HepG2 (cell line): ENCODE data around the gene ARFIP1. TPM values are rescaled to one million over a fixed set of nuclear protein-coding genes. Genes with fewer than 3 reads are reported as not detected.

Source experiments
- ATAC-seq: fragments of 200-7000 bp; cut with Tn5 transposase; 3 replicates; pipeline ENCODE4 v1.9.1; 2020; ENCODE audit warnings: mild to moderate bottlenecking, moderate library complexity
- BruUV-seq: library from RNA; stranded (reverse); fragments of 400-500 nt; replicated peaks from 2 replicates; lab custom pipeline; 2021; lab: Mats Ljungman, UMichigan
- CTCF ChIA-PET: fragments of 300-600 bp; formaldehyde crosslinking; extraction: SDS; loops from one replicate; lab custom pipeline; 2021; ENCODE audit warnings: low total read pairs, inconsistent platforms, low intra/inter-chr PET ratio; lab: Yijun Ruan, JAX
- POLR2A ChIA-PET: fragments of 350-600 bp; sonication (Branson Sonifier 250); formaldehyde crosslinking; loops from one replicate; lab custom pipeline; 2020; ENCODE audit warnings: antibody characterized with exemption, inconsistent platforms; lab: Yijun Ruan, JAX
- DNase-seq: peaks from one replicate; pipeline ENCODE4 v3.0.0-alpha.2; 2015; ENCODE audit warnings: low spot score
- FAIRE-seq: peaks from 3 replicates; lab custom pipeline; 2011; peaks lifted over from hg19 to GRCh38; lab: Jason Lieb, UNC
- H2AFZ ChIP-seq: one replicate; pipeline ENCODE4 v1.6.1; 2011; ENCODE audit warnings: low read length, inconsistent platforms
- H3K27ac ChIP-seq: fragments of 300-600 bp; 3 replicates; pipeline ENCODE4 v1.8.0; 2011; ENCODE audit warnings: mixed run types, mild to moderate bottlenecking, mixed read lengths, low read length, inconsistent platforms; ENCODE audit not compliant: insufficient read depth; ENCODE audit errors: extremely low read length
- H3K27me3 ChIP-seq, 2 experiments: fragments of 200-600 bp in 1 of 2; 2 replicates in 1 of 2; 3 replicates in 1 of 2; pipeline versions ENCODE4 v1.6.0 to v1.8.0; 2011; ENCODE audit warnings: low read length in 2 of 2, mild to moderate bottlenecking in 2 of 2, moderate library complexity in 2 of 2, inconsistent platforms in 1 of 2; ENCODE audit not compliant: insufficient read depth in 2 of 2, control insufficient read depth in 1 of 2
- H3K36me3 ChIP-seq, 2 experiments: fragments of 200-600 bp in 1 of 2; replicated peaks in 1 of 2; 2 replicates in 1 of 2; 3 replicates in 1 of 2; pipeline versions ENCODE4 v1.5.1 to v1.8.0; 2011; ENCODE audit warnings: low read length in 2 of 2, inconsistent platforms in 1 of 2; ENCODE audit not compliant: insufficient read depth in 2 of 2, control insufficient read depth in 1 of 2
- H3K4me1 ChIP-seq: 2 replicates; pipeline ENCODE4 v1.5.1; 2012; ENCODE audit warnings: low read length, inconsistent platforms; ENCODE audit not compliant: insufficient read depth
- H3K4me2 ChIP-seq: 2 replicates; pipeline ENCODE4 v1.6.0; 2011; ENCODE audit warnings: low read depth, low read length, inconsistent platforms
- H3K4me3 ChIP-seq, 3 experiments: fragments of 200-600 bp in 1 of 3; sonication (generic), shearing (Covaris generic) in 1 of 3; replicated peaks in 1 of 3; 2 replicates each; pipeline ENCODE4 v1.5.1; 2011 to 2016; ENCODE audit warnings: low read length in 3 of 3, inconsistent platforms in 2 of 3, low read depth in 2 of 3, mild to moderate bottlenecking in 2 of 3, control low read depth in 1 of 3, mixed read lengths in 1 of 3; ENCODE audit not compliant: insufficient read depth in 1 of 3
- H3K79me2 ChIP-seq: one replicate; pipeline ENCODE4 v1.6.1; 2011; ENCODE audit warnings: low read length, inconsistent platforms; ENCODE audit not compliant: insufficient read depth
- H3K9ac ChIP-seq: 2 replicates; pipeline ENCODE4 v1.6.0; 2011; ENCODE audit warnings: mild to moderate bottlenecking, low read depth, low read length, inconsistent platforms; ENCODE audit not compliant: insufficient read depth
- H3K9me3 ChIP-seq: 2 replicates; pipeline ENCODE4 v1.5.1; 2012; ENCODE audit warnings: mild to moderate bottlenecking, low read length
- H4K20me1 ChIP-seq: 2 replicates; pipeline ENCODE4 v1.6.0; 2011; ENCODE audit warnings: inconsistent platforms, mild to moderate bottlenecking, low read length, moderate library complexity; ENCODE audit not compliant: insufficient read depth
- GPN1 ChIP-seq: sonication (generic); formaldehyde crosslinking; IDR thresholded peaks from 2 replicates; pipeline ENCODE4 v1.5.1; 2020; ENCODE audit warnings: missing genetic modification reagents, borderline replicate concordance
- HINFP ChIP-seq: sonication (generic); formaldehyde crosslinking; IDR thresholded peaks from 2 replicates; pipeline ENCODE4 v1.4.0; 2020; ENCODE audit warnings: low read depth, mild to moderate bottlenecking, missing genetic modification reagents
- LRRFIP1 ChIP-seq: sonication (generic); formaldehyde crosslinking; conservative IDR thresholded peaks from 2 replicates; pipeline ENCODE4 v1.4.0; 2020; ENCODE audit warnings: missing genetic modification reagents
- MED13 ChIP-seq: sonication (generic); formaldehyde crosslinking; IDR thresholded peaks from 2 replicates; pipeline ENCODE4 v1.5.0; 2020; ENCODE audit warnings: missing genetic modification reagents
- MLXIP ChIP-seq: sonication (generic); formaldehyde crosslinking; IDR thresholded peaks from 2 replicates; pipeline ENCODE4 v1.9.0; 2021; ENCODE audit warnings: missing genetic modification reagents, borderline replicate concordance
- MYPOP ChIP-seq: sonication (generic); formaldehyde crosslinking; IDR thresholded peaks from 2 replicates; pipeline ENCODE4 v1.8.1; 2023; ENCODE audit warnings: mild to moderate bottlenecking, moderate library complexity, missing genetic modification reagents
- SCMH1 ChIP-seq: sonication (generic); formaldehyde crosslinking; IDR thresholded peaks from 2 replicates; pipeline ENCODE4 v1.9.0; 2021; ENCODE audit warnings: missing genetic modification reagents, mild to moderate bottlenecking, borderline replicate concordance
- ZFAT ChIP-seq: sonication (generic); formaldehyde crosslinking; conservative IDR thresholded peaks from 2 replicates; pipeline ENCODE4 v1.8.1; 2023; ENCODE audit warnings: missing genetic modification reagents, inconsistent platforms
- ZNF367 ChIP-seq: sonication (generic); formaldehyde crosslinking; IDR thresholded peaks from 2 replicates; pipeline ENCODE4 v1.4.0; 2020; ENCODE audit warnings: missing genetic modification reagents, borderline replicate concordance
- ZNF441 ChIP-seq: sonication (generic); formaldehyde crosslinking; IDR thresholded peaks from 2 replicates; pipeline ENCODE4 v1.7.0; 2021; ENCODE audit warnings: missing genetic modification reagents, borderline replicate concordance
- ZNF572 ChIP-seq: sonication (generic); formaldehyde crosslinking; IDR thresholded peaks from 2 replicates; pipeline ENCODE4 v1.5.1; 2020; ENCODE audit warnings: mild to moderate bottlenecking, missing genetic modification reagents
- ZNF605 ChIP-seq: sonication (generic); formaldehyde crosslinking; IDR thresholded peaks from 2 replicates; pipeline ENCODE4 v1.8.0; 2022; ENCODE audit warnings: mild to moderate bottlenecking, missing genetic modification reagents
- WGBS: methylation state at CpG from one replicate; pipeline ENCODE4 v1.1.6; 2017; ENCODE audit warnings: low lambda C conversion rate; 5-methylcytosine and 5-hydroxymethylcytosine counted together
- in situ Hi-C: cut with HindIII; loops from 2 replicates; pipeline ENCODE4 v1.10.0; 2017; ENCODE audit warnings: low pct_unique_long_range_greater_than_20kb; ENCODE audit not compliant: extremely low pct_ligation_motif_present
- intact Hi-C: fragments of 100-400 bp; cut with micrococcal nuclease; formaldehyde crosslinking; loops from one replicate; pipeline ENCODE4 v1.10.0; 2022; ENCODE audit not compliant: unreplicated experiment
- polyA plus RNA-seq, 8 experiments: library from polyadenylated mRNA; depleted of rRNA in 3 of 8; stranded (reverse) in 7 of 8; unstranded in 1 of 8; fragments of >200 nt; fragmentation: Illumina TruSeq in 4 of 8; extraction: Trizol in 4 of 8; gene quantifications; 2 replicates each; pipeline versions ENCODE4 v1.2.1 to v1.2.3, GENCODE V29; 2011 to 2016; ENCODE audit warnings: low read depth in 4 of 8, missing spikeins in 1 of 8, mixed read lengths in 1 of 8; ENCODE audit not compliant: insufficient read depth in 1 of 8
- total RNA-seq, 5 experiments: library from RNA; depleted of rRNA; stranded (reverse); fragments of >200 nt; fragmentation: Illumina TruSeq; extraction: Trizol; gene quantifications; 2 replicates each; pipeline ENCODE4 v1.2.3, GENCODE V29; 2016; ENCODE audit warnings: low read depth in 1 of 5
- TF ChIP-seq, protein P1 (sequence below): sonication (generic); formaldehyde crosslinking; IDR thresholded peaks from 2 replicates; pipeline ENCODE4 v1.4.0; 2020; ENCODE audit warnings: missing genetic modification reagents

ARFIP1 gene
- total and polyA plus RNA-seq, 2 of the 13 experiments (the other 11 are each of a cell fraction or from before 2014, with no cell fraction given) = 9.9 to 27.7 TPM

GRCh38 chr4:152887981-152888380, 108.2 kb downstream of the ARFIP1 start:
- no peaks in the 10 kb centered on the region for H3K79me2 ChIP-seq
- ATAC-seq (no peak), FAIRE-seq (no peak), DNase-seq (no peak)
- over 99% methylated on average over 6 of the region's 6 CpGs for WGBS
- no peak overlapping the region for H3K4me3 ChIP-seq
- no peak overlapping the region for H3K27ac ChIP-seq
- BruUV-seq = no TSS peak
- in situ Hi-C loops = no loop called here
- no peaks in the 10 kb centered on the region for H4K20me1 ChIP-seq
- CTCF ChIA-PET = no interaction called here
- POLR2A ChIA-PET = no interaction called here
- H3K27me3 ChIP-seq = no peaks in the 10 kb centered on the region
- no peaks in the 10 kb centered on the region for H3K4me1 ChIP-seq
- no peak overlapping the region for H3K9ac ChIP-seq
- H3K36me3 ChIP-seq = peaks cover 3 to 8% of the 10 kb centered on the region in 2 experiments; a peak in 4 of 5 replicates
- no peaks in the 10 kb centered on the region for H3K9me3 ChIP-seq
- no peak for TF ChIP-seq ZNF441 (CRISPR knock-in tag)
- TF ChIP-seq MED13 = no peak
- TF ChIP-seq, protein P1, sequence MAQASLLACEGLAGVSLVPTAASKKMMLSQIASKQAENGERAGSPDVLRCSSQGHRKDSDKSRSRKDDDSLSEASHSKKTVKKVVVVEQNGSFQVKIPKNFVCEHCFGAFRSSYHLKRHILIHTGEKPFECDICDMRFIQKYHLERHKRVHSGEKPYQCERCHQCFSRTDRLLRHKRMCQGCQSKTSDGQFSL (CRISPR knock-in tag) = no peak
- no peak for TF ChIP-seq ZNF605 (CRISPR knock-in tag)
- TF ChIP-seq ZNF572 (CRISPR knock-in tag) = no peak
- TF ChIP-seq LRRFIP1 = no peak
- TF ChIP-seq MLXIP (CRISPR knock-in tag) = no peak
- TF ChIP-seq MYPOP (CRISPR knock-in tag) = no peak
- no peak for TF ChIP-seq GPN1 (CRISPR knock-in tag)
- no peak for TF ChIP-seq SCMH1 (CRISPR knock-in tag)
- no peak for TF ChIP-seq HINFP (CRISPR knock-in tag)
- TF ChIP-seq ZFAT = no peak
- TF ChIP-seq ZNF367 = no peak
- TF ChIP-seq, all 625 proteins: peak for 0
- intact Hi-C loops = no loop called here
- H3K4me2 ChIP-seq = no peak overlapping the region
- no peak overlapping the region for H2AFZ ChIP-seq
